Peyer's patch (tissue), 4 donors: Measurements from ENCODE around the gene PMM2.

Experiments
- POLR2A ChIP-seq, 2 donors: fragments of 450-650 bp; IDR thresholded peaks; one replicate each; pipeline ENCODE4 v1.5.1; 2017; ENCODE audit warnings: antibody characterized with exemption in 2 of 2, mild to moderate bottlenecking in 2 of 2, moderate library complexity in 2 of 2
- TF ChIP-seq, protein P1 (sequence below), 6 experiments: fragments of 450-650 bp in 4 of 6; fragments of 200-600 bp in 2 of 6; sonication (generic) in 1 of 6; IDR thresholded peaks; one replicate each; pipeline ENCODE4 v1.5.1; 2017 to 2019; ENCODE audit warnings: antibody characterized with exemption in 6 of 6, mild to moderate bottlenecking in 3 of 6, moderate library complexity in 1 of 6

DNA sequence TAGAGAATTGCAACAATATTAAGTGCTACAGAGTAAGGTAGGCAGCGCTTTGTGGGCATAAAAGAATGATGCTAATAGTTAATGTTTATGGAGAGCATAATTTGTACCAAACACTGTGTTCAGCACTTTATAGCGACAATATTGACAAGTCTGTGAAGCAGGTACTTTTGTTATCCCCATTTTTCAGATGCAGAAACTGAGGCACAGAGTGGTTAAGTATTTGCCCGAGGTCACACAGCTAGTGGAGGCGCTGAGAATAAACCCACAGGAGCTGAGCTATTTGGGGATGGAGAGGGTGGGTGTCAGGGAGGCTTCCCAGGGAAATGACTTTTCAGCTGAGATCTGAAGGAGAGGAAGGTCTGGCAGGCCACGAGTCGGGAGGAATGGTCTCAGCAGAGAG is 39.6 kb upstream of the PMM2 start:
- TF ChIP-seq, protein P1, sequence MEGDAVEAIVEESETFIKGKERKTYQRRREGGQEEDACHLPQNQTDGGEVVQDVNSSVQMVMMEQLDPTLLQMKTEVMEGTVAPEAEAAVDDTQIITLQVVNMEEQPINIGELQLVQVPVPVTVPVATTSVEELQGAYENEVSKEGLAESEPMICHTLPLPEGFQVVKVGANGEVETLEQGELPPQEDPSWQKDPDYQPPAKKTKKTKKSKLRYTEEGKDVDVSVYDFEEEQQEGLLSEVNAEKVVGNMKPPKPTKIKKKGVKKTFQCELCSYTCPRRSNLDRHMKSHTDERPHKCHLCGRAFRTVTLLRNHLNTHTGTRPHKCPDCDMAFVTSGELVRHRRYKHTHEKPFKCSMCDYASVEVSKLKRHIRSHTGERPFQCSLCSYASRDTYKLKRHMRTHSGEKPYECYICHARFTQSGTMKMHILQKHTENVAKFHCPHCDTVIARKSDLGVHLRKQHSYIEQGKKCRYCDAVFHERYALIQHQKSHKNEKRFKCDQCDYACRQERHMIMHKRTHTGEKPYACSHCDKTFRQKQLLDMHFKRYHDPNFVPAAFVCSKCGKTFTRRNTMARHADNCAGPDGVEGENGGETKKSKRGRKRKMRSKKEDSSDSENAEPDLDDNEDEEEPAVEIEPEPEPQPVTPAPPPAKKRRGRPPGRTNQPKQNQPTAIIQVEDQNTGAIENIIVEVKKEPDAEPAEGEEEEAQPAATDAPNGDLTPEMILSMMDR (IDR thresholded peaks at IDR 0.05): no peak
- TF ChIP-seq POLR2A (IDR thresholded peaks at IDR 0.05): no peak
